OCI-M1 (cell line): Measurements from ENCODE around the gene FUT3.

ENCODE experiments used
- DNase-seq: peaks from one replicate; lab custom pipeline; 2025; lab: John Stamatoyannopoulos, UW

FUT3 gene

GRCh38 chr19:5801796-5802619 lies 49.2 kb downstream of the FUT3 start:
- DNase-seq = no peak

GRCh38 chr19:5800361-5801270 lies 50.6 kb downstream of the FUT3 start:
- no peak for DNase-seq

- peak; percentile 94 for DNase-seq
Observed at GRCh38 chr19:5799247-5800241, 51.7 kb downstream of the FUT3 start.

GRCh38 chr19:5798244-5798643 lies 53.0 kb downstream of the FUT3 start:
- DNase-seq = no peak

- no peak for DNase-seq
Observed at GRCh38 chr19:5795382-5795919, 55.8 kb downstream of the FUT3 start.

- DNase-seq = no peak
Observed at GRCh38 chr19:5793188-5793587, 58.1 kb downstream of the FUT3 start.
